CD8-positive, alpha-beta memory T cell (primary cell): ENCODE data around the gene MRPL14. TPM values are rescaled to one million over a fixed set of nuclear protein-coding genes. Genes with fewer than 3 reads are reported as not detected.

Experiments used
- CTCF ChIA-PET: fragments of 350-600 bp; sonication (Branson Sonifier 250); formaldehyde crosslinking; loops from one replicate; lab custom pipeline; 2021; ENCODE audit warnings: antibody characterized with exemption; lab: Charles Lee
- POLR2A ChIA-PET: fragments of 350-600 bp; sonication (Branson Sonifier 250); formaldehyde crosslinking; loops from one replicate; lab custom pipeline; 2021; ENCODE audit warnings: antibody characterized with exemption; lab: Charles Lee
- DNase-seq, 5 donors: peaks; one replicate each; pipeline versions ENCODE4 v3.0.0 to v3.0.0-alpha.2; 2020 to 2022; ENCODE audit warnings: mixed read lengths in 1 of 5
- H3K27ac ChIP-seq: one replicate; pipeline ENCODE4 v1.7.0; 2013; ENCODE audit warnings: low read depth, mild to moderate bottlenecking, low read length, moderate library complexity
- H3K27me3 ChIP-seq: 2 replicates; pipeline ENCODE4 v1.7.0; 2013; ENCODE audit warnings: low read length, mild to moderate bottlenecking; ENCODE audit not compliant: insufficient read depth, poor library complexity, severe bottlenecking
- H3K36me3 ChIP-seq: 2 replicates; pipeline ENCODE4 v1.7.0; 2013; ENCODE audit warnings: mild to moderate bottlenecking, low read length, moderate library complexity; ENCODE audit not compliant: insufficient read depth
- H3K4me1 ChIP-seq: 2 replicates; pipeline ENCODE4 v1.7.0; 2013; ENCODE audit warnings: mild to moderate bottlenecking, low read length, moderate library complexity; ENCODE audit not compliant: insufficient read depth
- H3K4me3 ChIP-seq: 2 replicates; pipeline ENCODE4 v1.7.0; 2013; ENCODE audit warnings: mild to moderate bottlenecking, low read length
- H3K9me3 ChIP-seq: 2 replicates; pipeline ENCODE4 v1.7.0; 2013; ENCODE audit warnings: mild to moderate bottlenecking, low read length
- H3K27ac Mint-ChIP-seq, 8 donors: one replicate each; pipeline ENCODE4 v1.8.0; 2020 to 2021; ENCODE audit warnings: mixed read lengths in 8 of 8, mild to moderate bottlenecking in 6 of 8, inconsistent platforms in 3 of 8, moderate library complexity in 3 of 8
- H3K27me3 Mint-ChIP-seq, 2 donors: one replicate each; pipeline ENCODE4 v1.8.0; 2020 to 2021; ENCODE audit warnings: mixed read lengths in 2 of 2, mild to moderate bottlenecking in 1 of 2, moderate library complexity in 1 of 2
- H3K36me3 Mint-ChIP-seq, 3 donors: one replicate each; pipeline ENCODE4 v1.8.0; 2020 to 2021; ENCODE audit warnings: mixed read lengths in 3 of 3, inconsistent platforms in 1 of 3, mild to moderate bottlenecking in 1 of 3
- H3K4me1 Mint-ChIP-seq, 3 donors: one replicate each; pipeline ENCODE4 v1.8.0; 2020 to 2021; ENCODE audit warnings: mixed read lengths in 3 of 3, inconsistent platforms in 1 of 3, mild to moderate bottlenecking in 1 of 3
- H3K4me3 Mint-ChIP-seq, 7 donors: one replicate each; pipeline ENCODE4 v1.8.0; 2020 to 2021; ENCODE audit warnings: mixed read lengths in 7 of 7, mild to moderate bottlenecking in 6 of 7, moderate library complexity in 4 of 7, inconsistent platforms in 2 of 7
- H3K9me3 Mint-ChIP-seq, 5 donors: one replicate each; pipeline ENCODE4 v1.8.0; 2020 to 2022; ENCODE audit warnings: mixed read lengths in 5 of 5, mild to moderate bottlenecking in 3 of 5, moderate library complexity in 2 of 5, inconsistent platforms in 1 of 5
- polyA plus RNA-seq: library from polyadenylated mRNA; unstranded; fragments of 300-500 nt; fragmentation: Illumina TruSeq; gene quantifications from one replicate; pipeline ENCODE4 v1.2.3, GENCODE V29; 2021
- total RNA-seq, 2 experiments: library from RNA; stranded (reverse); gene quantifications; one replicate each; pipeline ENCODE4 v1.2.3, GENCODE V29; 2021

MRPL14 gene
- total and polyA plus RNA-seq, 3 experiments from 2014 or later, result 48.5 to 108 (median 48.7) TPM

DNA sequence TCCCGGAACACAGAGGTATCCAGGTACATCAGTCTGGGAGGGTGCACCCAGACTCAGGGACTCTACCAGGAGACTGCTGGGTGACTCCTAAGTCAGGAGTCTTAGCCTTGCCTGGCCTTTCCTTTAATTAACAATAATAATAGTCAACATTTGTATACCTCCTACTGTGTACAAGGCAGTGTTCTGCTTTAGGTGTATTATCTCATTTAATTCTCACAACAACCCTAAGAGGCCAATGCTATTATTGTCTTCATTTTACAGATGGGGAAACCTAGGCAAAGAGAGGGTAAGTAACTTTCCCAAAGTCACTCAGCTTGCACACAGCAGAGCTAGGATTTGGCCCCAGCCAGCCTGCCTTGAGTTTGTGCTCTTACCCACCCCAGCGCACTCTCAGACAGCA is 39.6 kb downstream of the MRPL14 start:
- Histone ChIP-seq H3K4me3 (no peak overlapping the region), H3K4me1 (no peaks in the 10 kb centered on the region), H3K36me3 (no peaks in the 10 kb centered on the region), H3K27me3 (no peaks in the 10 kb centered on the region), H3K27ac (no peak overlapping the region), H3K9me3 (no peaks in the 10 kb centered on the region)
- Mint-ChIP-seq H3K9me3 (no peaks in the 10 kb centered on the region), H3K27me3 (no peaks in the 10 kb centered on the region), H3K4me1 (no peaks in the 10 kb centered on the region), H3K36me3 (peaks cover 0 to 6% (median 3%) of the 10 kb centered on the region in 3 donors), H3K4me3 (no peak overlapping the region), H3K27ac (no peak overlapping the region)
- CTCF ChIA-PET, result interaction anchor here (3.3 kb wide), 1 partner anchor 318 kb away, joined by 13 read pairs; the partner anchor contains the start of gene VEGFA
- no peak for DNase-seq
- POLR2A ChIA-PET, result no interaction called here

DNA sequence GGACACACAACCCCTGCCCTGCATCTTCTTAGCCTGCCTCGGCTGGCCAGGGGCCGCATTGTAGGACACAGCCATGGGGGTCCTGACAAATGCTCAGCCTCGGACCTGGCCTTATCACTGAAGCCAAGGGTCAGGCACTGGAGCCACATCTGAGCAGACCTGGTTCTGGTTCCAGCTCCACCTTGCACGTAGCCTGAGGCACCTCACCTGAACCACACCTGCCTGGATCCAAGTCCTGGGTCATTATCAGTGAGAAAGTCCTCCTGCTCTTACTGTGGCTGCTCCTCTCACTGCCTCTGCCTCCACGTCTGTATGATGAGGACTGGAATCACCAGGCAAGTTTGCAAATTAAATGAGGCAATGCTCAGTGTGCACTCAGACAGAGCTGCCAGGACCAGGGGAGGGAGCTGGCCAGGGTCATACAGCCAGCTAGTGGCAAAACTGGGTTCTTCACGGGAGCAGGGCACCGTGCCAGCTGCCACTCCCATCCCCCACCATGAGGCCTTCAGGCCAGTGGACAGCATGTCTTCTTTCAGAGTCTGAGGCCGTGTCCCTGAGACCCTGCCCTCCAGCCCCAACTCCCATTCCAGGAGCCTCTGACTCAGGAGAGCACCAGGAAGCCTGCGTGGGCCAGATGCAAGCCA is 40.2 kb downstream of the MRPL14 start:
- Mint-ChIP-seq H3K4me3 (no peak overlapping the region), H3K36me3 (peaks cover 0 to 6% (median 0%) of the 10 kb centered on the region in 3 donors), H3K9me3 (no peaks in the 10 kb centered on the region), H3K27me3 (no peaks in the 10 kb centered on the region), H3K4me1 (no peaks in the 10 kb centered on the region), H3K27ac (peak overlapping the region in 2 of 8 donors; percentile 9 to 47)
- Histone ChIP-seq H3K4me3 (no peak overlapping the region), H3K9me3 (no peaks in the 10 kb centered on the region), H3K4me1 (no peaks in the 10 kb centered on the region), H3K27ac (no peak overlapping the region), H3K36me3 (no peaks in the 10 kb centered on the region), H3K27me3 (no peaks in the 10 kb centered on the region)
- CTCF ChIA-PET, result interaction anchor here (0.8 to 3.3 kb wide), 3 partner anchors 64 to 363 kb away, joined by 3 to 13 read pairs (median 9); partner anchors contain the start of gene VEGFA
- POLR2A ChIA-PET, result no interaction called here
- no peak for DNase-seq

DNA sequence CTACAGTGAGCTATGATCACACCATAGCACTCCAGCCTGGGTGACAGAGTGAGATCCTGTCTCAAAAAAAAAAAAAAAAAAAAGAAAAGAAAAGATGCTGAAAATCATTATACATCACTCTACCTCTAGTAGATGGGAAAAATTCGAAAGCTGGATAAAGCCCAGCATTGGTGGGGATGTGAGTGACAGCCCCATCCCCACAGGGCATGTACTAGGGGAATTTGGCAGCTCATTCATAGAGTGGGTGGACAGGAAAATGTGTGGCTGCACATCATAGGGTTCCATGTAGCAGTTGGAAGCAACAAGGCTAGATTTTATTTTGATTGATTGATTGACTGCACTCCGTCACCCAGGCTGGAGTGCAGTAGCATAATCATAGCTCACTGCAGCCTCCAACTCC is 42.0 kb downstream of the MRPL14 start:
- peaks cover 0 to 3% (median 0%) of the 10 kb centered on the region in 3 donors for H3K36me3 Mint-ChIP-seq
- H3K9me3 Mint-ChIP-seq, result no peaks in the 10 kb centered on the region
- H3K27me3 Mint-ChIP-seq, result no peaks in the 10 kb centered on the region
- H3K36me3 ChIP-seq, result no peaks in the 10 kb centered on the region
- H3K4me1 ChIP-seq, result no peaks in the 10 kb centered on the region
- DNase-seq, result no peak
- no peaks in the 10 kb centered on the region for H3K4me1 Mint-ChIP-seq
- no peaks in the 10 kb centered on the region for H3K9me3 ChIP-seq
- H3K27ac ChIP-seq, result no peak overlapping the region
- POLR2A ChIA-PET, result no interaction called here
- no peak overlapping the region for H3K4me3 ChIP-seq
- H3K27ac Mint-ChIP-seq, result no peak overlapping the region
- no peak overlapping the region for H3K4me3 Mint-ChIP-seq
- CTCF ChIA-PET, result interaction anchor here (1.0 to 3.3 kb wide), 6 partner anchors 10 to 361 kb away, joined by 3 to 13 read pairs (median 7); partner anchors contain the start of gene VEGFA
- H3K27me3 ChIP-seq, result no peaks in the 10 kb centered on the region

DNA sequence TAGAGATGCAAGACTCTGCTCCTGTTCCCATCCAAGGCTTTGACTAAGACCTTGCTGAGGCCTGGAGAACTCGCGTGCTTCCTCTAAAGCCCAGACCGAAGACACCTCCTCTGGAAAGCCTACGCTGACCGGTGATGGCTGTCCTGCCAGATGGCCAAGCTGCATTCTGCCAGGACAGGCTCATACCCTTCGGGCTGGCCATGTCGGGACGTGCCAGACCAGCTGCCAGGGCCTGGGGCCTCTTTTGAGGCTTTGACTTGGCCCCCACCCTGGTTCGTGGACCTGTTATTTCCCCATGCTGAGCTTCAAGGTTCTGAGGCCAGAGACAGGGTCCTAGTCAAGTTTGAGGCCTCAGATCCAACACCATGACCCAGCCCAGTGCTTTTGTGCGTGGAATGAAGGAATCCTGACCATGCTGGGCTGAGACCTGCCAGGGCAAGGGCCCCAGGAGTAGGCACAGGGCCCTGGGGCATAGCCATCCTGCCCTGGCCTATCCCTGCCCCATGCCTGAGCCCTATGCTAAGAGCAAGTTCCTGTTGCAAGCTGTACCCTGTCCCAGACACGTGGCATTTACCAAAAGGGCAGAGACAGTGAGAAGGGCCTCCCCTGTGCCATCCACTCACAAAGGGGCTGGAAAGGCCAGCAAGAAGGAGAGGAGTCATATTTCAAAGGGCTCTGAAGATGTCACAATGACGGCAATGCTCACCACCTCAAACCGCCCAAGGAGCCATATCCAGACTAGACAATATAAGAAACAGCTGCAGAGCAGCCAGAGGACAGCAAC is 42.8 kb downstream of the MRPL14 start:
- H3K27ac Mint-ChIP-seq, result no peak overlapping the region

DNA sequence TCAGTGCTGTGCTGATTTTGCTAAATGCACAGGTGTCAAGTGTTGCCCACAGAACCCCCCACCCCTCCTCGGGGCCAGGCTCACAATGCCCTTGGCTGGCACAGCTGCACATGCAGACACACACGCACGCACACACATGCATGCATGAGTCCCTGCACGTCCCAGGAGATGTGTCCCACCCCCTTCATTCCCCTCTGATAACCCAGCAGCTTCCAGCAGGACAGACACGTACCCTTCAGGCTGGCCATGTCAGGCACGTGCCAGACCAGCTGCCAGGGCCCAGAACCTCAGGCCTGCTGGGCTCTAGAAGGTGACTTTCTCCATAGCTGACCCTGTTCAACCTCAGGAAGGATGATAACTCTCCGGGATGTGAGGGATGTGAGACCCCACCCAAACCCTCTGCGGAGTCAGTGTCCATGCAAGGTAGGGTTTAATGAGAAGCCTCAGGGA is 44.4 kb downstream of the MRPL14 start:
- Histone ChIP-seq H3K36me3 (no peaks in the 10 kb centered on the region), H3K4me3 (no peak overlapping the region), H3K27ac (no peak overlapping the region), H3K27me3 (no peaks in the 10 kb centered on the region), H3K9me3 (no peaks in the 10 kb centered on the region), H3K4me1 (no peaks in the 10 kb centered on the region)
- Mint-ChIP-seq H3K36me3 (no peaks in the 10 kb centered on the region), H3K4me3 (no peak overlapping the region), H3K27ac (no peak overlapping the region), H3K27me3 (peaks cover 3 to 8% of the 10 kb centered on the region in 2 donors), H3K9me3 (no peaks in the 10 kb centered on the region), H3K4me1 (no peaks in the 10 kb centered on the region)
- ChIA-PET POLR2A (no interaction called here), CTCF (interaction anchor here (7.1 kb wide), 1 partner anchor 314 kb away, joined by 72 read pairs; the partner anchor contains the start of gene VEGFA)
- DNase-seq, result no peak

More for the DNA sequence above, 42.8 kb downstream of the MRPL14 start:
- H3K36me3 Mint-ChIP-seq, result peaks cover 0 to 1% (median 0%) of the 10 kb centered on the region in 3 donors
- no peaks in the 10 kb centered on the region for H3K9me3 Mint-ChIP-seq
- Histone ChIP-seq H3K27ac (no peak overlapping the region), H3K4me3 (no peak overlapping the region), H3K4me1 (no peaks in the 10 kb centered on the region), H3K9me3 (no peaks in the 10 kb centered on the region), H3K36me3 (no peaks in the 10 kb centered on the region), H3K27me3 (no peaks in the 10 kb centered on the region)
- POLR2A ChIA-PET, result no interaction called here
- no peak for DNase-seq
- no peak overlapping the region for H3K4me3 Mint-ChIP-seq
- no peaks in the 10 kb centered on the region for H3K27me3 Mint-ChIP-seq
- no peaks in the 10 kb centered on the region for H3K4me1 Mint-ChIP-seq
- CTCF ChIA-PET, result interaction anchor here (1.0 to 7.1 kb wide), 6 partner anchors 10 to 315 kb away, joined by 3 to 72 read pairs (median 7); partner anchors contain the start of gene VEGFA

DNA sequence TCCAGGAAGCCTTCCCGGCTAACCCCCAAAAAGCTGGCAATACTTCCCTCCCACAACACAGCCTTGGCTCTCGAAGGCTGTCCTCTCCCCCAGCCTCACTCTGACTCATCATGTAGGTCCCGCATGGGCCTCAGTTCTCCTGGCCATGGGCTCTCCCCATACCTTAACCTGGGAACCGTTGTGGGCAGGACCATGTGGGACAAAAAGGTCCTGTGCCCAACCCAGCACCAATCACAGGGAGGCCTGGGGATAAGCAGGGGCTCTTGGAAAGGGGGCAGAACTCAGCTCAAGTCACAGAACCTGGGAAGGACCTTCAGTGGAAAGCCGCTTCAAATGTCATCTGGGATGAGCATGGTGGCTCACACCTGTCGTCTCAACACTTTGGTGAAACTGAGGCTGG is 45.5 kb downstream of the MRPL14 start:
- DNase-seq, result no peak
- no peaks in the 10 kb centered on the region for H3K36me3 Mint-ChIP-seq
- H3K4me3 Mint-ChIP-seq, result no peak overlapping the region
- no peak overlapping the region for H3K27ac ChIP-seq
- H3K27ac Mint-ChIP-seq, result no peak overlapping the region
- peaks cover 3 to 11% of the 10 kb centered on the region in 2 donors for H3K27me3 Mint-ChIP-seq
- H3K36me3 ChIP-seq, result no peaks in the 10 kb centered on the region
- no peaks in the 10 kb centered on the region for H3K4me1 ChIP-seq
- no peak overlapping the region for H3K4me3 ChIP-seq
- no peaks in the 10 kb centered on the region for H3K4me1 Mint-ChIP-seq
- CTCF ChIA-PET, result interaction anchor here (2.2 to 7.1 kb wide), 3 partner anchors 313 to 414 kb away, joined by 11 to 72 read pairs (median 32); partner anchors contain the start of gene VEGFA
- H3K9me3 ChIP-seq, result no peaks in the 10 kb centered on the region
- H3K27me3 ChIP-seq, result no peaks in the 10 kb centered on the region
- H3K9me3 Mint-ChIP-seq, result no peaks in the 10 kb centered on the region
- POLR2A ChIA-PET, result no interaction called here

DNA sequence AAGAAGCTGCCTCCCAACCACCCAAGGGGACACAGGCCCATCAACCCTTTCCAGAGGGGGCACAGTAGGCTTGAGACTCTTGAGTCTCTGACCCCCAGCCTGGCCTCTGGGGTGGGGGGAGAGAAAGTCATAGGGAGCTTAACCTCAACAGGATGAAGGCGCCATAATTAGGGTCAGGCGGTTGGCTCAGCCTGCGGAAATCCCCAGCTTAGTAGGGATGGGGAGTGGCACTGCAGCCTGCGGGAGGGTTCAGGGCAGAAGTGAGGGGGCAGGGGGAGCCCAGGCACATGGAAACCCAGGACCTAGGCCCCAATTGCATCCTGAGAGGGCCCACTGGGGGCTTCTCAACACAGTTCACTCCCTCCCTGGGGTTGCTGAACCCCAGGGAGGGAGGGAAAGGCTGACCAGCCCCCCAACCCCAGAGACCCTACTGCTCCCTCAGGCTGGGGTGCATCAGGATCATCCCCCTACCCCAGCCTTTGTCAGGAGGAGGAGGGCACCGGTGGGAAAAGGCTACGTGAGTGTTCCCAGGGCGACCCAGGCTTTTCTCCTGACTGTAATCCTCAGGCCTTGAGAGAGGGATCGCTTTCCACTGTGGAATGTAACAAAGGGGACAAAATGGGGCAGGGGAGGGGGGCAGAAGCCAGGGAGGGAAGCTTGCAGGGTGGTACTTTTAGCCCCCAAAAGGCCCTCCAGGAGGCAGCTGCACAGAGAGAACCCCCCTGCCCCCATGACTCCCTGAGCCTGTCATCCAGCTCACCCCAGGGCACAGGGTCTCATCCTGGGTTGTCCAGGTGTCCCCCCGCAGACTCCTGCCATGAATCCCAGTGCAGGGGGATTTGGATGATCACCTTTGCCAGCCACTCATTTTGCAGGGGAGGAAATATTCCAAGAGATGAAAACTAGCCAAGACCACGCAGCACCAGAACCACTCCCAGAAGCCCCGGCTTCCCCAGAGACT is 46.4 kb downstream of the MRPL14 start:
- ChIA-PET POLR2A (interaction anchor here (1.1 kb wide), 1 partner anchor 356 kb away, joined by 3 read pairs; no protein-coding TSS in a partner anchor), CTCF (interaction anchor here (1.1 to 7.1 kb wide), 6 partner anchors 308 to 413 kb away, joined by 3 to 72 read pairs (median 7); partner anchors contain the start of gene VEGFA)
- Histone ChIP-seq H3K4me1 (no peaks in the 10 kb centered on the region), H3K9me3 (no peaks in the 10 kb centered on the region), H3K4me3 (no peak overlapping the region), H3K36me3 (no peaks in the 10 kb centered on the region), H3K27me3 (no peaks in the 10 kb centered on the region), H3K27ac (no peak overlapping the region)
- no peak for DNase-seq
- H3K9me3 Mint-ChIP-seq, result no peaks in the 10 kb centered on the region
- H3K36me3 Mint-ChIP-seq, result no peaks in the 10 kb centered on the region
- H3K27me3 Mint-ChIP-seq, result peaks cover 3 to 11% of the 10 kb centered on the region in 2 donors
- H3K4me1 Mint-ChIP-seq, result no peaks in the 10 kb centered on the region
- no peak overlapping the region for H3K4me3 Mint-ChIP-seq
- H3K27ac Mint-ChIP-seq, result no peak overlapping the region
